ENCODE results near the gene DCX.
A peak's percentile ranks its signal among the peaks of the same experiment; 100 is the strongest.
"Not testable (repeated sequence)": the region's sequence is repeated elsewhere in the genome, so short reads cannot be mapped to it uniquely, and the experiment has no call there.

DCX gene

DNA sequence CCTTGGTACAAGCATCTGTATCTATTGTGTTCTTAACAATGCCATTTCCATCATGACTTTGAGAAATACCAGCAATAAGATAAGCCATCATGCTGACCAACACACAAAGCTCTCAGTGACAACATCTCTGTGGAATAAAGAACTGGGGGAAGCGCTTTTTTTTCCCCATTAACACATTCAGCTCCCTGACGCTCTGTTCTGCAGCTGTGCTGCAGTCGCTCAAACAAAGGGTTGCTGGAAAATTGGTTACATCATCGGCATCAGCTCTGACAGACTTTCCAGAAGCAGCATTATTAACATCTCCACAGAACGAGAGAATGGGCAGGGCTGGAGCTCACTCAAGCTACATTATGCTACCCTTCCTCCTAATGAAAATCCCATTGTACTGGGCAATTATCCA is 39.9 kb downstream of the DCX start:
- peak; percentile 12 for DNase-seq (ENCODE audit: low spot score)

DNA sequence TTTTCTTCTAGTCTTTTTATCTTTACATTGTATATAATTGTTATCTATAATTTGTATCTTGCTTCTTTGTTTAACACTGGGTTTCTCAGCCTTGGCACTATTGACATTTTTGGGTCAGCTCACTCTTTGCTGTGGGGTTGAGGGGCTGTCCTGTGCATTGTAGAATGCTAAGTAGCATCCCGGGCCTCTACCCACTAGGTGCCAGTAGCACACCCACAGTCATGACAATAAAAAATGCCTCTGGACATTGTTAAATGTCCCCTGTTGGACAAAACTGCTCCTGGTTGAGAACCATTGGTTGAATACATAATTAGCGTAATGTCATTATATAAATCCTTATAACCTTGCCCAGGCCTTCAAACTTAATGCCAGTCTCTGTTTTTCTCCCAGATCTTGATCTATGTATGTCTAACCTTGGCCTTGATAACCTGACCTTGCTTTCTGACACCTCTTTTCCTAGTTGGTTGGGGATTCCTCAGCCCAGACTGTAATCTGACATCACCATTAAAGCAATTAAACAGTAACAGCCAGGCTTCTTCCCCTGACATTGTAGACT is 46.1 kb downstream of the DCX start:
- peak; percentile 53 for DNase-seq (ENCODE audit: low spot score)

GRCh38 chrX:111363741-111364140 is 48.3 kb downstream of the DCX start:
- no peak for DNase-seq (ENCODE audit: low spot score)

DNA sequence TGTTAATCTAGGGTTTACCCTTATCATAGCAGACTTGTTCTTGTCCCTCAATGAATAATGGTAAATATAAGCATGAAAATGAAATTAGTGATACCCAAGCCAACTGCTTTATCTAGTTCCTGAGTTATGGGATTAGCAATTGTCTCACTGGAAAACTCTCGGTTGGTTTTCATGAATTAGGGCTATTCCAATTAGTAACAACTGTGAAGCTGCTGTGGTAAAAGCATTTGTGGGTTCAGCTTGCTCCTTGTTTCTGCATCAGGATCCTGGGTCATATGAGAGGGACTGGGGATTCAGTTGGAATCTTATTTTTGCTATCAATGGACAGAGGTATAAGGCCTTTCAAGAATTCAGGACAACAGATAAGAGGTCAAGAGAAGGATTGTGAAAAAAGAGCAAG is 50.2 kb downstream of the DCX start:
- no peak for DNase-seq (ENCODE audit: low spot score)

DNA sequence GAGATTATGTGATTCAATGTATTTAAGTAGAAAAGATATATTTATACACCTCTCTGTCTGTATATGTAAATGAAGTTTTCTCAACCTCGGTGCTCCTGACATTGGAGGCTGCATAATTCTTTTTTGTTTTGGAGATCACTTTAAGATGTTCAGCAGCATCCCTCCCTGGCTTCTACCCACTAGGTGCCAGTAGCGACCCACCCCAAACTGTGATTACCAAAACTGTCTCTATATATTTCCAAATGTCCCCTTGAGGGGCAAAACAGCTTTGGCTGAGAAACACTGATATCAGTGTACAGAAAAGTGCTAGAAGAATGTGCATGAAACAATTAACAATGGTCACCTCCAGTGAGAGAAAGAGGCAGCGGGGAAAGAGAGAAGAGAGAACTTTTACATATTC is 51.2 kb downstream of the DCX start:
- DNase-seq (ENCODE audit: low spot score): no peak

GRCh38 chrX:111355523-111356115 is 56.4 kb downstream of the DCX start:
- DNase-seq (ENCODE audit: low spot score): no peak

DNA sequence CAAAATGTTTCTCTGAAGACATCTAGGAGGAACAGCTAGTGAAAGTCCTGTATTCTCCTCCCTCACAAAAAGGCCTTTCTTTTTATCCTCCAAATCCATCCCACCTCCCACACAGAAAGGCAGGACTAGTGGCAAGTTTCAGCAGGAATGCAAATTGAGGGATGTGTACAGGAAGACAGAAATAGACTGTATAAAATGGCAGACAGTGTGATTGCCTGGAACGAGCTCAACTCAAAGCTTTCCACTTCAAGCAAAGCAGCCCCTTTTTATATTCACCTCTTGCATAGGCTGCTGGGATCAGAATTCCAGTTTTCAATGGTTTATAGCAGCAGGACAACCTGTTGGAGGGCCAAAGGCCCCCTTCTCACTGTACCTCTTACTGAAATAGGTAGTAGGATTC is 57.5 kb downstream of the DCX start:
- DNase-seq (ENCODE audit: low spot score): no peak

DNA sequence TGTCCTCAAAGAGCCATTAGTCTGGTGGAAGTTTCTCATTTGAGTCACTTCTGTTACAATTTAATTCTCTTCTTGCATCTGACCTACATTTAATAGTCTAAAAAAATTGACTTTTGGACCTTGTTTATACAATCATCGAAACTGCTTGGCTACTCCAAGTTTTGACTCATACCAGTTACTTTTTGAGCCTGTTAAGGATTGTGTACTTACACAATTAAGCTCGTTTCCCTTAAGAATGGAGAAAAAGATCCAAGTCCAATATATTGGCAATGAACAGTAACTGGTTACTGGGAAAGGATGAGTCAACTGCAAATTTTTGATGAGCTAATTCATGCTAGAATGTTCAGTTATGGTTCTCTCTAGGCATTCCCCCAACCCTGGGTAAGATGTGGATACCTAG is 58.2 kb downstream of the DCX start:
- no peak for DNase-seq (ENCODE audit: low spot score)

- DNase-seq (ENCODE audit: low spot score): no peak
These were observed 59.6 kb downstream of the DCX start for GRCh38 chrX:111352424-111352823.

DNA sequence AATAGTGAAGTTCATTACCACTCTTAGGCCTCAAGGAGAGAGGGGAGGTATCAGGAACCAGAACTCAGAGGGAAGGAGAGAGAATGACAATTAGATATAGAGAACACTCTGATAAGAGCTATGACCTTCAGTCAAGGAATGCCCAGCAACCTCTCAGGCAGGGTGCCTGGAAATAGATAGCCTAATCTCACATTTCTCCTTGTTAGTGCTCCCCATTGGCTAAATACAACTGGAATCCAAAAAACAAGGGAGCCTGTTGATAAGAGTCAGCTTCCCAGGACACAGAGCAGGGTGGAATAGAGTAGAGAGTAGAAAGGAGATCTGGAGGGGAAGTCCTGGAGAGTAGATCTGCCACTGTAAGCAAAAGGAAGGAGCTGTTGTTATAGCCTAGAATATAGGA is 62.1 kb downstream of the DCX start:
- no peak for DNase-seq (ENCODE audit: low spot score)

- DNase-seq (ENCODE audit: low spot score): no peak
These were observed 62.9 kb downstream of the DCX start for GRCh38 chrX:111349101-111349500.

- DNase-seq (ENCODE audit: low spot score): no peak
These were observed 63.6 kb downstream of the DCX start for GRCh38 chrX:111348429-111348828.

DNA sequence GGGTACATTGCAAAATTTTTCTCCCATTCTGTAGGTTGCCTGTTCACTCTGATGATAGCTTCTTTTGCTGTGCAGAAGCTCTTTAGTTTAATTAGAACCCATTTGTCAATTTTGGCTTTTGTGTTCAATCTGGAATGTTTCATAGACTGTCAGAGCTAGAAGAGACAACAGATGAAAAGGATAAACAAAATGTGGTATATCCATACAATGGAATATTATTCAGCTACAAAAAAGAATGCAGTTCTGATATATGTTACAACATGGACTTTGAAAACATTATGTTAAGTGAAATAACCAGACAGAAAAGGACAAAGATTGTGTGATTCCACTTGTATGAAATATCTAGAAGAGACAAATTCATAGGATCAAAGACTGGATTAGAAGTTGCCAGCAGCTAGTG is 65.8 kb downstream of the DCX start:
- not testable (repeated sequence) for DNase-seq (ENCODE audit: low spot score)

- DNase-seq (ENCODE audit: low spot score): no peak
These were observed 71.9 kb downstream of the DCX start for GRCh38 chrX:111340054-111340453.

- DNase-seq (ENCODE audit: low spot score): no peak
These were observed 72.8 kb downstream of the DCX start for GRCh38 chrX:111339212-111339611.

DNA sequence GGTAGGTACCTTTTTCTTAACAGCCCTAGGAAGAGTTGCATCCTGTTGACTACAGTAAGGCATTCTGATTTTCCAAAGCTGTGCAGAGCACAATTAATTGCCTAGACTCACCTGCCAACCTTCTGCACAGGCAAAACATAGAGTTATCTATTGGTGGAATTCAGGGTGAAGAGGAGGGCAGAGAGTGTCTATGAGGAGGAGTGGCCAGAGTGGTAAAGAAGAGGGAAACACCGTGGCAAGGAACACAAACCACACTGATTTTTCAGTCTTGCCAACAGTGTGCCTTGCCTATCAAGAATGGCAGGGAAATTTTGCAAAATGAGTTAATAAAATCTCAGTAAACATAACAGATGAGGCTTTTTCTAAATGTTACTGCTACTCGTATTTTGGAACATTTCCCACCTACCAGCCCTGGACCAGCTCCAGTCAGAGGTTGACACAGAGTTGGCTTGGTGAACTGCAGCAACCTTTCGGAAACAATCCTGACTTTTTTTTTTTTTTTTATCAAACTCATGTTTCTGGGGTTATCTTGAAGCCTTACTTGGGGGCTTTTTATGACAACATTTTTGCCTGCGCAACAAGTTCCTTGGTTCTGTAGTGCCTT is 73.8 kb downstream of the DCX start:
- DNase-seq (ENCODE audit: low spot score): no peak

DNA sequence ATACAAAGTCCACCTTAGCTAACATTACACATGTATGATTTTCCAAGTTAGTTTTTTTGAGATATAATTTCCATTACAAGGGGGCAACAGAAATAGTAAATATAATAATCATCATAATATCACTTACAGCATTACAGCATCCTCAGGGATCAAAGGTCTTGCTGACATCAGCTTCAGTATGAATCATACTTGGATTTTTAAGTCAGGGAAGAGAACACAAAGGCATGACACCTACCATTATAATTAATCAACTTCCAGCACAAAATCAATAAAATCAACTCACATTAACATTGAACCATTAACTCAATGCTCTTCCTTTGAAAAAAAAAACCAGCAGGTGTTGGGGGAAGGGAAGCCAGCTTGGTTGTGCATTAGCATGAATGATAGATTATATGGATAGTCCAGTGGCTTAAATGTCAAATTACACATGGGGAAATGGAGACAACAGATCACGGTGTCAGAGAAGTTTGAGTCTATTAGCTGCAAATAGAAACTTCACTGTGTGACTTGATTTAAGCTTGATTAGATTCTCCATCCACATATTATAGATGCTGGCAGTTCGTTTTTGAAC is 74.8 kb downstream of the DCX start:
- DNase-seq (ENCODE audit: low spot score): no peak

DNA sequence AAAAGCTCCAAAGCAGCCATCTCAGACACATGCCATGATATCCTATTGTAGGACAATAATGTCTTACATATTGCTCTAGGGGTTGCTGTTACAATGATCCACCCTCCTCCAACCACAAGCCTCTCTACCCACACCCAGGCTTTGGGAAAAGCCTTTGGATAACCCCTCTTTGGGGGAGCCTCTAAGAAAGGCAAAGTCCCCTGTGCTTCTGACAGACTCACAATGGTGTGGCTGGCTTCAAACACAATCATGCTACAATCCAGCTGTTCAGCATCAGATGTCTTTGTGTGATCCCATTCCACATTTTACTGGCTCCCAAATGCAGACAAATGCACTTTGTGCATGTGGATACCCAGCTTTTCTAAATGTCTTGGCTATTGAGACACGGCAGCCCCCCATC is 75.9 kb downstream of the DCX start:
- DNase-seq (ENCODE audit: low spot score): no peak

DNA sequence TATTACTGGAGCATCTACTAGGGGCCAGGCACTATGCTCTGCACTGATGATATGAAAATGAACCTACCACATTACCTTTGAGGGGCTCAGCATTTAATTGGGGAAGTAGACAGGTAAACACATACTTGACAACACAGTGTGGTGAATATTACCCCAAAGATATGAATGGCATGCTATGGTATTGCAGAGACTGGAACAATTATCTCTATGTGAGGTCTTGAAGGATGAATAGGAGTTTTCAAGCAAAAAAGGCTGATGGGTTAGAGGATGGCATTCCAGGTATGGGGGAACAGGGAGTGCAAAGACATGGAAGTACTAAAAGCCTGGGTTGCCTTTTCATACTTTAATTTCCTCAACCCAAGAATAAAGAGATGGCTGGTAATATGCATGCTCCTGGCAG is 82.6 kb downstream of the DCX start:
- no peak for DNase-seq (ENCODE audit: low spot score)

DNA sequence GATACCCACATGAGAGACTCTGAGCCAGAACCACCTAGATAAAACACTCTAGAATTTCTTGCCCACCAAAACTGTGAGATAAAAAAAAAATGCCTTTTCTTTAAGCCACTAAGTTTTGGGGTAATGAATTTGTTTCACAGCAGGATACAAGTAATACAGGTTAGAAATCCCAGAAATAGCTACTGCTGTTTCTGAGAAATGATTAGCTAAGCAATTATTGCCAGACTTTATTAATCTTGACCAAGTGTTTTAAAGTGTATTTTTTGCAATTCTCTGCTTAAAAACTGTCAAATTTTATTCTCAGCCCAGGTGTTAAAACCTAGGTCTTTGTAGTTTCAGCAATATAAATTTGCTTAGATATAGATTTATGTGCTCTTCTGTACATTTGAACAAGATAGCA is 83.1 kb downstream of the DCX start:
- no peak for DNase-seq (ENCODE audit: low spot score)

- DNase-seq (ENCODE audit: low spot score): no peak
These were observed 89.6 kb downstream of the DCX start for GRCh38 chrX:111322231-111322855.

DNA sequence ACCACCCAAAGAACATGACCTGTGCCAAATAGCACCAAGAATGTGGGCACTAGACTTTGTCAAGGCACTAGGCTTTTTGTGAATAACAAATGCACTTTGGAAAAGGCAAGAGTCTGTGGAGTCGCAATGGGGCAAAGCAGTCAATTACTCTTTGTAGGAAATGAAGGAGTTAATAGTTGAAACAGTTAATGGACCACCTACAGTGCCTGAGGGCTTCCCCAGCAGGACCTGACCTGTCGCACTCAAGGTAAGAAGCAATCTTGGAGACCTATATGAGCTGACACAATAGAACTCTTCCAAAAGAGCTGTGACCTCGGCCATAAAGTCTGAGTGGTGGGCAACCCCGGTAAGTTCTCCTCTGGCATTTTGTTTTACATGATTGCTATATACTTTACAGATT is 92.5 kb downstream of the DCX start:
- DNase-seq (ENCODE audit: low spot score): no peak

DNA sequence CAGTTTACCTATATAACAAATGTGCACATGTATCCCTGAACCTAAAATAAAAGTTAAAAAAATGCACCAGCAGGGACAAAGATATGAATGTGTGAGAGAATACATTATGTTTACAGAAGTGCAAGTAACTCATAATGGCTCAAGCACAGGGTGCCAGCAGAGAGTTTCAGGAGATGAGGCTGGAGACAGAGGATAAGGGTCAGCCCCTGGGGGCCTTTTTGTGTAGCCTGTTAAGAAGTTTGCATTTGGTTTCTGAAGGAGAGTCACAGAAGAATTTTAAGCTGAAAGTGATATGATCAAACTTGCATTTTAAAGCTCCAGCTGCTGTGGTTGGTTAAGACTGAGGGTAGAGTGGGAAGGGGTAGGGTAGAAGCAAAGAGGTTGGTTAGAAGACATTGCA is 93.1 kb downstream of the DCX start:
- no peak for DNase-seq (ENCODE audit: low spot score)
